GM18861 (cell line): ENCODE data around the gene RERE.
"Not testable (repeated sequence)": the region's sequence is repeated elsewhere in the genome, so short reads cannot be mapped to it uniquely, and the experiment has no call there.

Source experiments
- ATAC-seq: cut with Tn5 transposase; IDR thresholded peaks from one replicate; pipeline ENCODE4 v1.9.1; 2021; ENCODE audit not compliant: unreplicated experiment

Gene RERE

GRCh38 chr1:8464377-8464776 is 353.1 kb downstream of the RERE start:
- no peak for ATAC-seq

- ATAC-seq, result no peak
These were observed 354.1 kb downstream of the RERE start for GRCh38 chr1:8463144-8463927.

- no peak for ATAC-seq
These were observed 355.0 kb downstream of the RERE start for GRCh38 chr1:8462371-8462892.

GRCh38 chr1:8461351-8462110 is 355.9 kb downstream of the RERE start:
- no peak for ATAC-seq

GRCh38 chr1:8460784-8461183 is 356.7 kb downstream of the RERE start:
- ATAC-seq, result no peak

GRCh38 chr1:8460132-8460544 is 357.3 kb downstream of the RERE start:
- no peak for ATAC-seq

- ATAC-seq, result no peak
These were observed 358.8 kb downstream of the RERE start for GRCh38 chr1:8458607-8459006.

GRCh38 chr1:8457760-8458381 is 359.6 kb downstream of the RERE start:
- ATAC-seq, result no peak

- ATAC-seq, result no peak
These were observed 360.4 kb downstream of the RERE start for GRCh38 chr1:8456991-8457390.

GRCh38 chr1:8456308-8456912 is 361.0 kb downstream of the RERE start:
- no peak for ATAC-seq

- ATAC-seq, result no peak
These were observed 361.6 kb downstream of the RERE start for GRCh38 chr1:8455700-8456307.

- no peak for ATAC-seq
These were observed 367.1 kb downstream of the RERE start for GRCh38 chr1:8450312-8450711.

- no peak for ATAC-seq
These were observed 368.4 kb downstream of the RERE start for GRCh38 chr1:8448911-8449661.

- not testable (repeated sequence) for ATAC-seq
These were observed 368.9 kb downstream of the RERE start for GRCh38 chr1:8448505-8448904.

GRCh38 chr1:8447616-8448150 is 369.8 kb downstream of the RERE start:
- no peak for ATAC-seq

- ATAC-seq, result not testable (repeated sequence)
These were observed 371.3 kb downstream of the RERE start for GRCh38 chr1:8446119-8446518.

GRCh38 chr1:8443558-8444194 is 373.8 kb downstream of the RERE start:
- ATAC-seq, result no peak

GRCh38 chr1:8441426-8441825 is 376.0 kb downstream of the RERE start:
- ATAC-seq, result no peak

- no peak for ATAC-seq
These were observed 378.3 kb downstream of the RERE start for GRCh38 chr1:8439015-8439702.
